HUES6 (cell line): ENCODE results near the gene RPTOR.

ENCODE experiments used
- H3K27ac ChIP-seq: 2 replicates; pipeline ENCODE4 v1.7.0; 2013; ENCODE audit warnings: low read depth, mild to moderate bottlenecking, low read length, inconsistent platforms
- H3K27me3 ChIP-seq: 2 replicates; pipeline ENCODE4 v1.6.1; 2013; ENCODE audit warnings: low read length; ENCODE audit not compliant: control insufficient read depth, insufficient read depth
- H3K36me3 ChIP-seq: 2 replicates; pipeline ENCODE4 v1.6.1; 2013; ENCODE audit warnings: low read length; ENCODE audit not compliant: control insufficient read depth, insufficient read depth
- H3K4me1 ChIP-seq: 2 replicates; pipeline ENCODE4 v1.6.1; 2013; ENCODE audit warnings: low read length; ENCODE audit not compliant: control insufficient read depth, insufficient read depth
- H3K4me3 ChIP-seq: 2 replicates; pipeline ENCODE4 v1.5.1; 2013; ENCODE audit warnings: low read depth, low read length
- H3K9ac ChIP-seq: one replicate; pipeline ENCODE4 v1.6.1; 2013; ENCODE audit warnings: mild to moderate bottlenecking, low read length
- H3K9me3 ChIP-seq: 2 replicates; pipeline ENCODE4 v1.6.1; 2013; ENCODE audit warnings: low read depth, low read length; ENCODE audit not compliant: control insufficient read depth, insufficient read depth

The RPTOR gene

GRCh38 chr17:80877729-80878303, 333.2 kb downstream of the RPTOR start:
- Histone ChIP-seq H3K36me3 (peaks cover 5% of the 10 kb centered on the region), H3K9ac (no peak overlapping the region), H3K9me3 (no peaks in the 10 kb centered on the region), H3K4me1 (peaks cover 12% of the 10 kb centered on the region), H3K27me3 (no peaks in the 10 kb centered on the region), H3K27ac (no peak overlapping the region), H3K4me3 (no peak overlapping the region)

- Histone ChIP-seq H3K27ac (no peak overlapping the region), H3K36me3 (peaks cover 9% of the 10 kb centered on the region), H3K27me3 (no peaks in the 10 kb centered on the region), H3K9me3 (no peaks in the 10 kb centered on the region), H3K9ac (no peak overlapping the region), H3K4me1 (no peaks in the 10 kb centered on the region; the same call in 1 of the 2 replicates), H3K4me3 (no peak overlapping the region)
Measured at GRCh38 chr17:80878876-80879722, 334.5 kb downstream of the RPTOR start.

- H3K4me3 ChIP-seq, result no peak overlapping the region
- no peaks in the 10 kb centered on the region; the same call in 1 of the 2 replicates for H3K4me1 ChIP-seq
- H3K36me3 ChIP-seq, result peaks cover 10% of the 10 kb centered on the region
- no peak overlapping the region for H3K27ac ChIP-seq
- no peaks in the 10 kb centered on the region for H3K27me3 ChIP-seq
- H3K9me3 ChIP-seq, result no peaks in the 10 kb centered on the region
- no peak overlapping the region for H3K9ac ChIP-seq
Measured at GRCh38 chr17:80879723-80880647, 335.3 kb downstream of the RPTOR start.

GRCh38 chr17:80880648-80880985, 336.0 kb downstream of the RPTOR start:
- no peak overlapping the region for H3K27ac ChIP-seq
- H3K4me3 ChIP-seq, result no peak overlapping the region
- H3K4me1 ChIP-seq, result no peaks in the 10 kb centered on the region; the same call in 1 of the 2 replicates
- H3K9me3 ChIP-seq, result no peaks in the 10 kb centered on the region
- H3K27me3 ChIP-seq, result no peaks in the 10 kb centered on the region
- peaks cover 13% of the 10 kb centered on the region for H3K36me3 ChIP-seq
- no peak overlapping the region for H3K9ac ChIP-seq

- Histone ChIP-seq H3K27me3 (no peaks in the 10 kb centered on the region), H3K9me3 (no peaks in the 10 kb centered on the region), H3K4me3 (no peak overlapping the region), H3K4me1 (no peaks in the 10 kb centered on the region; the same call in 1 of the 2 replicates), H3K9ac (no peak overlapping the region), H3K27ac (no peak overlapping the region), H3K36me3 (peaks cover 16% of the 10 kb centered on the region)
Measured at GRCh38 chr17:80881306-80881705, 336.7 kb downstream of the RPTOR start.

GRCh38 chr17:80882323-80882722, 337.7 kb downstream of the RPTOR start:
- Histone ChIP-seq H3K27me3 (no peaks in the 10 kb centered on the region), H3K4me1 (no peaks in the 10 kb centered on the region; the same call in 1 of the 2 replicates), H3K27ac (no peak overlapping the region), H3K36me3 (peaks cover 16% of the 10 kb centered on the region), H3K4me3 (no peak overlapping the region), H3K9me3 (no peaks in the 10 kb centered on the region), H3K9ac (no peak overlapping the region)

GRCh38 chr17:80882926-80883685, 338.5 kb downstream of the RPTOR start:
- Histone ChIP-seq H3K27me3 (no peaks in the 10 kb centered on the region), H3K9me3 (no peaks in the 10 kb centered on the region), H3K36me3 (peaks cover 16% of the 10 kb centered on the region), H3K27ac (no peak overlapping the region), H3K4me3 (no peak overlapping the region), H3K4me1 (no peaks in the 10 kb centered on the region; the same call in 1 of the 2 replicates), H3K9ac (no peak overlapping the region)

GRCh38 chr17:80883831-80884735, 339.4 kb downstream of the RPTOR start:
- Histone ChIP-seq H3K9ac (no peak overlapping the region), H3K27me3 (no peaks in the 10 kb centered on the region), H3K9me3 (no peaks in the 10 kb centered on the region), H3K4me1 (no peaks in the 10 kb centered on the region; the same call in 1 of the 2 replicates), H3K4me3 (no peak overlapping the region), H3K27ac (no peak overlapping the region), H3K36me3 (peaks cover 19% of the 10 kb centered on the region)

GRCh38 chr17:80884811-80885210, 340.2 kb downstream of the RPTOR start:
- H3K4me1 ChIP-seq, result no peaks in the 10 kb centered on the region; the same call in 1 of the 2 replicates

More at GRCh38 chr17:80884811-80885210, 340.2 kb downstream of the RPTOR start:
- Histone ChIP-seq H3K4me3 (no peak overlapping the region), H3K9ac (no peak overlapping the region), H3K27ac (no peak overlapping the region), H3K36me3 (peaks cover 20% of the 10 kb centered on the region), H3K27me3 (no peaks in the 10 kb centered on the region), H3K9me3 (no peaks in the 10 kb centered on the region)
